CD4-positive, alpha-beta T cell treated with Interleukin-4 for 4 hours (primary cell): ENCODE results near the gene FOSL1.
"Not testable (repeated sequence)": the region's sequence is repeated elsewhere in the genome, so short reads cannot be mapped to it uniquely, and the experiment has no call there.

Experiments used
- DNase-seq: peaks from one replicate; pipeline ENCODE4 v3.0.0-alpha.2; 2020

Gene FOSL1

GRCh38 chr11:65851811-65852507 is 48.2 kb downstream of the FOSL1 start:
- DNase-seq: no peak

GRCh38 chr11:65851083-65851579 is 49.1 kb downstream of the FOSL1 start:
- no peak for DNase-seq

DNA sequence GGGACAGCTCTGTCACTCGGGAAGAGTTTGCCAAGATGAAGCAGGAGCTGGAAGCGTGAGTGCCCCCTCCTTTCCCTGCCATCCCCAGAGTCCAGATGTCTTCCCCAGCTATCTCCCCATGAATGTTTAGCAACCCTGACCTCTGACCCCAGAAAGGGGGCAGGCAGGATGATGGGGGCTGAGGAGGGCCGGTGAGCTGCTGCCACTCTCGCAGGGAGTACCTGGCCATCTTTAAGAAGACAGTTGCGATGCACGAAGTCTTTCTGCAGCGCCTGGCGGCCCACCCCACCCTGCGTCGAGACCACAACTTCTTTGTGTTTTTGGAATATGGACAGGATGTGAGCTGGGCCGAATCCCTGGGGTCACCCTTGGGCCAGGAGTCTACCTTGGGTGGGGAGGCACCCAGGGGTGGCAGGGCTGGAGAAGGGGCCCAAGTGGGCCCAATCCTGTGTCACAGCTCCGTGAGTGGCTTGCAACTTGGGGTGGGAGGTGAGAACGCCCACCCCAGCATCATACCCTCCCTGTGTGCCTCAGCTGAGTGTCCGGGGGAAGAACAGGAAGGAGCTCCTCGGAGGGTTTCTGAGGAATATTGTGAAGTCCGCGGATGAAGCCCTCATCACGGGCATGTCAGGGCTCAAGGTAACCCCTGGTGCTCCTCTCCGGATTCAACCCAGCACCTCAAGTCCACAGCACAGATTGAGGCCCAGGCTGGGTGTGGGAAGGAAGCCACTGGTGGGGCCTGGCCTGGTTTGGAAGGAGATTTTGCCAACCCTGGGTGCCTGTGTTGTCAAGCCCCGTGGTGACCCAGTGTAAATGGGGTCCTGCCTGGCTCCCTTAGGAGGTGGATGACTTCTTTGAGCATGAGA is 49.7 kb downstream of the FOSL1 start:
- DNase-seq: no peak

- no peak for DNase-seq
These were observed 50.4 kb downstream of the FOSL1 start for GRCh38 chr11:65849771-65850216.

DNA sequence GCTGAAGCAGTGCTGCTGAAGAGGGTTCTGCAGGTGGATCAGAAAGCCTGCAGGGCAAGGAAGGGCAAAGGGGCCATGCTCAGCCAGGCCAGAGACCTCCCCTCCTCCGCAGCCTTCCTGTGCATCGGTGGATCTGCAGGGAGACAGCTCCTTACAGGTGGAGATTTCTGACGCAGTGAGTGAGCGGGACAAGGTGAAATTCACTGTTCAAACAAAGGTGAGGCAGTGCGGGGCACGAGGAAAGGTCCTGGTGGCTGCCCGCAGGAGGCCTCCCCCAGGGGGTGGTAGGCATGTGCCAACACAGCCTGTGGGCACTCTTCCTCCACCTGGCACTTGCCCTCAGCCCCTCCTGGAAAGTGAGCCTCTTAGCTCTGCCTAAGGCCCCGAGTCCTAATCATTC is 50.8 kb downstream of the FOSL1 start:
- no peak for DNase-seq

DNA sequence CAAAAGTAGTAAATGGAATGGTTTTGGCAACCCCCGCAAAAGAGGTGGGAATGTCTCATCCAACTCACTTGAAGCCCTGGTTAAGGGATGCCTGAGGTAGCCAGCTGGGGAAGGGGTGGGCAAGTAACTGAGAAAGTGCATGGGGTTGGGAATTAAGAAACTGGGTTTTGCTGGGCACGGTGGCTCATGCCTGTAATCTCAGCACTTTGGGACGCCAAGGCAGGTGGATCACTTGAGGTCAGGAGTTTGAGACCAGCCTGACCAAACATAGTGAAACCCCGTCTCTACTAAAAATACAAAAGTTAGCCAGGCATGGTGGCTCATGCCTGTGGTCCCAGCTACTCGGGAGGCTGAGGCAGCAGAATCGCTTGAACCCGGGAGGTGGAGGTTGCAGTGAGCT is 51.5 kb downstream of the FOSL1 start:
- DNase-seq: not testable (repeated sequence)

- DNase-seq: no peak
These were observed 52.4 kb downstream of the FOSL1 start for GRCh38 chr11:65847746-65848145.

DNA sequence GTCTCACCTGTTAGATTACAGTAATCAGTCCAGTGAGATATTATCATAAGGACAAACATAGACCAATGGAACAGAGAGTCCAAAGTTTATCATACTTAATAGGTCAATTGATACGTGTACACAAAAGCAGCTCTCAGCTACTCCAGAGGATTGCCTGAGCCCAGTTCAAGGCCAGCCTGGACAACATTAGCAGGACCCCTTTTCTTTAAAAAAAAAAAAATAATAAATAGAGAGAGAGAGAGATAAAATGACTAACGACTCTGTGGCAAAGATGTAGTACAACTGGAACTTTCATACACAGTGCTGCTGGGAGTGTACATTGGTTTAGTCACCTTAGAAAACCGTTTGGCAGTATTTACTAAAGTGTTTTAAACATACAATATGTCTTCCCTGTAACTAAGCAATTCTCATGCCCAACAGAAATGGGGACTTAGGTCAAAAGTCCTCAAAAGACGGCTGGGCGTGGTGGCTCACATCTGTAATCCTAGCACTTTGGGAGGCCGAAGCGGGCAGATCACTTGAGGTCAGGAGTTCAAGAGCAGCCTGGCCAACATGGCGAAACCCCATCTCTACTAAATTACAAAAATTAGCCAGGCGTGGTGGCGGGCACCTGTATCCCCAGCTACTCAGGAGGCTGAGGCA is 55.8 kb downstream of the FOSL1 start:
- no peak for DNase-seq

- no peak for DNase-seq
These were observed 56.4 kb downstream of the FOSL1 start for GRCh38 chr11:65843811-65844210.

DNA sequence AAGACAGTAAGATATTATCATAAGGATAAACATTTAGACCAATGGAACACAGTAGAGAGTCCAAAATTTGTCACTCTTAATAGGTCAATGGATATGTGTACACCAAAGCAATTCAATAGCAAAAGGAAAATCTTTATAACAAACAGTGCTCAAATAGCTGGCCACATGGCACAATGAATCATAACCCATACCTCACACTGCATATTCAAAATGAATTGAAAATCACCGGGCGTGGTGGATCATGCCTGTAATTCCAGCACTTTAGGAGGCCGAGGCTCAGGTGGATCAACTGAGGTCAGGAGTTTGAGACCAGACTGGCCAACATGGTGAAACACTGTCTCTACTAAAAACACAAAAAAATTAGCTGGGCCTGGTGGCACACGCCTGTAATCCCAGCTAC is 58.0 kb downstream of the FOSL1 start:
- no peak for DNase-seq
